ENCODE results near the gene XPNPEP3. TPM values are rescaled to one million over a fixed set of nuclear protein-coding genes. Genes with fewer than 3 reads are reported as not detected.
A peak's percentile ranks its signal among the peaks of the same experiment; 100 is the strongest.

The XPNPEP3 gene
- total RNA-seq, 1 donor from 2014 or later = 22.0 TPM

DNA sequence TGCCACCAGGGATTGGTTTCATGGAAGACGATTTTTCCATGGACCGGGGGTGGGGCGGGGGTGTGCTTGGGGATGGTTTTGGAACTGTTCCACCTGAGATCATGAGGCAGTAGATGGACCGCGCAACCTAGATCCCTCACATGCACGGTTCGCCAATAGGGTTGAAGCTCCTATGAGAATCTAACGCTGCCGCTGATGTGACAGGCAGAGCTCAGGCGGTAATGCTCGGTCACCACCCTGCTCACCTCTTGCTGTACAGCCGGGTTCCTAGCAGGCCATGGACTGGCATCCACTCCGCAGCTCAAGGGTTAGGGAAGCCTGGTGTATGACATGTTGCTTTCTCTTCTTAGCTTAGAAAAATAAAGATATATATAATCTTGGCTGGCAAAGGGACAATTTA, 116.2 kb downstream of the XPNPEP3 start:
- peak; percentile 7 for DNase-seq (ENCODE audit: low spot score)
- intact Hi-C loops (cut with DNase I) = no loop called here

DNA sequence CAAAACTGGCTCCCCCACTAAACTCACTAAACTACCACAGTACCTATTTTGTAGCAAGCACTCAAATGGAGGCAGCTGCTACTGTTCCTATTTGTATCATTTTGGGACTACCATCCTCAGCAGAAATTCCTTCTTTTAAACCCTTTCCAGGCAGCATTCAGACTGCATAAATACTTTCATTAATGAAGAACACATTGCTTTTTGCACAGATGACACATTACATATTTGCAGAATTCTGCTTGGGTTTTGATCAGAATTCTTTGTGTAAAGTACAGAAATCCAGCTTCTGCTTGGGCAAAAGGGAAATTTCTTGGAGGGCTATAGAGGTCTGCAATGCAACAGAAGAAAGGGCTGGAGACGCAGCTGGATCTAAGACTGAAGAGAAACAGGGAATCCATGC, 118.4 kb downstream of the XPNPEP3 start:
- intact Hi-C loops (cut with DNase I) = no loop called here

DNA sequence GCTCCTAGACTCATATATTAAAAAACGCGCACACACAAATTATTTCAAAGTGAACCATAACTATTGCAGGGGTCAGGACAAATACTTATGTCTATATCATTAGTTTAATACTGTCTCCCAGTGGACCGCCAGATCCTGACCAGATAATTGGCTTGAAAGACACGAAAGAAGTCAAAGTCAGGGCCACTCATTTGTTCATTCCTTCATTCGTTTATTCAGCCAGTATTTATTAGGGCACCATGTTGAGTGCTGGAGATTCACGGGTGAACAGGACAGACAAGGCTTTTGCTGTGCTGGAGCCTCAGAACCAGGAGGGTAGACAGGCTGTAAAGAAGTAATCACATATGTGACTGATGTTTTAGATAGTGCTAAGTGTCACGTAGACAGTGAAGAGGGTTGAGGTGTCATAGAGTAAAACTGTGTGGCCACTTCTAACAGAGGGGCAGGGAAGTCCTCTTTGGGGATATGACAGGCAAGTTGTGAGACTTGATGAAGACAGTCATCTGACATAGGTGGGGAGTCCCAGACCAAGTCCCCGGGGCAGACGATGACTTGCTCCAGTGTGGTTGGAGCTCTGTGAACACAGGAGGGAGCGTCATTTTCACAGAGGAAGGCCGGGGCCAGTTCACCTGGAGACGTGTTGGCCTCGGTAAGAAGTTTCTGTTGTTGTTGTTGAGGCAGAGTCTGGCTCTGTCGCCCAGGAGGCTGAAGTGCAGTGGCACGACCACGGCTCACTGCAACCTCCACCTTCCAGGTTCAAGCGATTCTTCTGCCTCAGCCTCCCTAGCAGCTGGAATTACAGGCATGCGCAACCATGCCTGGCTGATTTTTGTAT, 120.1 kb downstream of the XPNPEP3 start:
- no peak for DNase-seq (ENCODE audit: low spot score)

More for the DNA sequence above, 118.4 kb downstream of the XPNPEP3 start:
- DNase-seq (ENCODE audit: low spot score) = no peak

DNA sequence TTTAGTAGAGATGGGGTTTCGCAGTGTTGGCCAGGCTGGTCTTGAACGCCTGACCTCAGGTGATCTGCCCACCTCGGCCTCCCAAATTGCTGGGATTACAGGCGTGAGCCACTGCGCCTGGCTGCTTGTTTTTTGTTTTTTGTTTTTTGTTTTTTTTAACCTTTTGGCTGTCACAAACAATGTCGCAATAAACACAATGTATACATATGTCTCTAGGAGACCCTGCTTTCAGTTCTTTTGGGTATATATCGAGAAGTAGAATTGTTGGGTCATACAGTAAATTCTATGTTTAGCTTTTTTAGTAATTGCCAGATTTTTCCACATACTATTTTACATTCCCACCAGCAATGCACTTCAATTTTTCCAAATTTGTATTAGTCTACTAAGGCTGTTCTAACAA, 122.2 kb downstream of the XPNPEP3 start:
- DNase-seq (ENCODE audit: low spot score) = no peak
- intact Hi-C loops (cut with DNase I) = no loop called here

More for the DNA sequence above, 120.1 kb downstream of the XPNPEP3 start:
- intact Hi-C loops (cut with DNase I) = no loop called here

DNA sequence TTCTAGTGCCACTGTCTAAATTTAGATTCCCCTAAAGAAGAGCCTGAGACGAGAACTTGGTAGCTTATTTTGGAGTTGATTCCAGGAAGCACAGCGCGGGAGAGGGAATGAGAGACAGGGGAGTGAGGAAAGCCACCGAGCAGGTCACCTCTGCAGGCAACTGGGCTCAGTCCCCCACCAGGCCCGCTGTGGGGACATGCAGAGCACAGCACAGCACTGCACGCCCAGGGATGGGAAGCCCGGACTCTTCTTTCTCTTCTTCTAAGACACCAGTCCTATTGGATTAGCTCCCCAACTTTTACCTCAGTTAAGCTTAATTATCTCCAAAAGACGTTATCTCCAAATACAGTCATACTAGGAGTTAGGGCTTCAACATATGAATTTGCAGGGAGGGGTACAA, 122.9 kb downstream of the XPNPEP3 start:
- DNase-seq (ENCODE audit: low spot score) = no peak
- intact Hi-C loops (cut with DNase I) = no loop called here

Small RNA genes within 50 kb of the gene (microRNA-seq; reads per million reads assigned to microRNA genes)
- gene MIR4766 = not detected

Other genes starting within 250 kb of the XPNPEP3 start
- gene MRTFA, start 220.4 kb upstream of the XPNPEP3 start, total RNA-seq = 24.3 TPM
- gene MCHR1, start 177.7 kb upstream of the XPNPEP3 start, total RNA-seq = 0.43 TPM
- gene SLC25A17, start 37.8 kb upstream of the XPNPEP3 start, total RNA-seq = 4.5 TPM
- gene ST13, start 509 bp upstream of the XPNPEP3 start, total RNA-seq = 187 TPM
- gene DNAJB7, start 5.0 kb downstream of the XPNPEP3 start, total RNA-seq = not detected
- gene RBX1, start 94.2 kb downstream of the XPNPEP3 start, total RNA-seq = 59.3 TPM
- gene EP300, start 235.4 kb downstream of the XPNPEP3 start, total RNA-seq = 35.4 TPM